Measurements from ENCODE around the gene WDR82. TPM values are rescaled to one million over a fixed set of nuclear protein-coding genes. Genes with fewer than 3 reads are reported as not detected.

The WDR82 gene
- polyA plus RNA-seq, 1 donor, result 80.2 TPM

DNA sequence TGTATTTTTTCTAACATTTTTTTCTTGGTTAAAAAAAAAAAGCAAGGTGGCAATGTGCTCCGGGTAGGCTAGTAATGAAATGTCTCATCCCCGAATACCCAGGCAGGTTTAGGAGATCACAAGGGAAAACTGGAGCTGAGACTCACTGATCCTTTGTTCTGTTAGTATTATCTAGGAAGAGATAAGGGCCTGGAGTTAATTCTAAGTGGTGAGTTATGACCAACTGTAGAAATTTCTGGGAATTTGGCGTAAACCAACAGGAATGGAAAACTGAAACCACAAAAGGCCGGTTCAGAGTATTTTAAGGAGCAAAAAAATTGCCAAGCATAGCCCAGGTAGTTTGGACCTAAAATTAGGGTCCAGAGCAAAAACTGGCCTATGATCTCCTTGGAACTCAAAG, 20.5 kb downstream of the WDR82 start:
- DNase-seq (ENCODE audit: low read depth), result no peak

DNA sequence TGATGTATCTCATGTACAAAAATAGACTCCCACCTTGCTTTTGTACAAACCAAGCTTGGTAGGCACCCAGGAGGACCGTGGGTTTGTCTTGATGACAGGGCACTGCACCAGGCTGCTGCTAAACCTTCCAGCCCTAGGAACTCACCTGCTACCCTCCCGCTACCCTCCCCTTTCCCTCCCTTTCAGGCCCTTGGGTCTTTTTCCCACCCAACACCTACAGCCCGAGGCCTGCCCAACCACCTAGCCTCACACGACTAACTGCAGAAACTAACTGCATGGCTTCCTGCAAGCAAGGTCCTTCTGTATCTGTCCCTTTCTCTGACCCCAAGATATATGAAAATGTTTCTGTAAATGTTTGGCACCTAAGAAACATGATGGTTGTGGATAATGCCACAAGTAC, 21.8 kb downstream of the WDR82 start:
- DNase-seq (ENCODE audit: low read depth), result no peak

DNA sequence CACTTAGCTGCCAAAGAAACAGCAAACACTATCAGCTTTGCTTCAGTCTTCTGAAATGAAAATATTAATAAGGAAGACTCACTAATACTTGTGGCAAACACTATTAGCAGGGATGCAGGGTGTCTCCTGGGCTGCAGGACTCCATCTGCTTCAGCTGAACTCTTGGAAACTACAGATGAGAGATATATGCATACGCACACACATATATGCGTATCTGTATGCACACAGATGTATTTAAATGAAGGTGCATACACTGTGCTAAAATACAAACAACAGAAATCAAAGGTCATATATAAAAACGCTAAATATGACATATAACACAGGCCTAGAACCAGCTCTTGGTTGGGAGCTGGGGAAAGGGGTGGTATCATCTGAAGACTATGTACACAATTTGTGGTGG, 22.3 kb downstream of the WDR82 start:
- no peak for DNase-seq (ENCODE audit: low read depth)

DNA sequence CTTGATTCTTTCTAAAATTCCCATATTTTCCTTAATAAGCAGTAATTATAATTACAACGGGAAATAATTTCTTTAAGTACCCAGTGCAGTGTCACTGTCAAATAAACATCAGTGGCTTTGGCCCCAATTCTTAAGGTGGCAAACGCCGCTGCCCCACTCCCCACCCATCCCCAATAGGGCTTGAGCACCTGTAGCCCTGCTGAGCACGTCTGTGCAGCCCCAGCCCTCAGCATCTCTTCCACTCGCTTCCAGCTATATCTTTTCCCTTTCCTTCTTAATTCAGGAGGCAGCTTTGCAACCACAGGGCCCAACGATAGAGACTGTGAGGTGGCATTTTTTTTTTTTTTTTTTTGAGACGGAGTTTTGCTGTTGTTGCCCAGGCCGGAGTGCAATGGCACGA, 23.8 kb downstream of the WDR82 start:
- DNase-seq (ENCODE audit: low read depth), result no peak

DNA sequence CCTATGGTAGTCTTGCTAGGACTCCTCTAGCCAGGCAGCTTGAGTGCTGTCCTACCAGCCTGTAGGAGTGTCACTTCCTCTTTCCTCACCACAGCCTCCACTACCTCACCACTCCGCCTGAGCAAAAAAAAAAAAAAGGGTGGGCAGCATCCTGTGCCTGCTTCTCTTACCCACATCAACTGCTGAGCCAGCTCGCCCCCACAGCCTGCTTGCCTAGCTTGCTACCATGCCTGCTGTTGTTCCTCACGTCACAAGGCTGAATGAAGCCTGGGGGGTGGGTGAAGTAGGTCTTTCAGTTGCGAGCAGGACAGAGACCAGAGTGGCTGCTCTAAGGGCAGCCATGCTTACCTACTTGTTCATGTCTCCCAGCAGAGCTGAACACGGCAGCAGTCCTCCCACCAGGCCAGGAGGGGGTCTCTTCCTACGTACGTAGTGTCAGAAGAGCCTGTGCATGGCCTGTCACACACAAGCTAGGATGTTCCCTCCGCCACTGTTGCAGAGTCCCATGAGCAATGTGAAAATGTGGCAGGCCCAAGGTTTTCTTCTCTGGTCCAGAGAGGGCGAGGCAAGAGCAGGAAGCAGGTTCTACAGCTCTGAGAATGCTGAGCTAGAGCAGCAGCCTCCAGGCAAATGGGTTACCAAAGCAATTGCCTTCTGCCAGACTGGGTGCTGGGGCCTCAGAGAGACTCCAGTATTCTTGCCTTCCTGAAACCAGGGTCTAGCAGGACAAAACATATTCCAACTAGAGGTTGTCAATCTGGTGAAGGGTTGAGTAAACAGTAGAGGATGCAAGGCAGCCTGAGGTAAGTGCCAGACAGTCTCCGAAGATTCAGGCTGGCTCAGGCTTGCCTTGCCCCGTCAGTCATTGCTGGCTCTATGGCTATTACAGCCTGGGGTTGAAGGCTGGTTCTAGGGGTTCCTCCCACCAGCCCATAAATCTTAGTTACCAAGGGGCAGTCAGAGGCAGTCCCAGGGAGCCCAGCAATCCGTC, 24.8 kb downstream of the WDR82 start:
- no peak for DNase-seq (ENCODE audit: low read depth)

DNA sequence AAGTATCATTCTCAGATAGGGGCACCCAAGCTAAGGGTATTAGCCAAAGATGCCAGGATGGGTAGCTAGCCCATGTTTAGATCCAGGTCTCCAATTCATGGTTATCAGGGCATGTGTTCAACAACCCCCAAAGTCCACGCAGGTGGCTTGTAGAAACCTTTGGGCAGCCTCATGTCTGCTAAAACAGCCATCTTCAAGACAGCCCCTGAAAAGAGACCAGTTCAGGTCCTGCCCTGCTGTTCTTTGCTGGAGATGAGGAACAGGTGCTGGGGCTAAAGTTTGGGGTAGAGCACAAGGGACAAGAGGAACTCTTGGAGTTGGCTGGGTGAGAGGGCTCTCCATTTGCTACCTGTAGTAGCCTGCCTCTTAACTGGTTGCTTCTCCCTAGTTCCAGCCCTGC, 28.3 kb downstream of the WDR82 start:
- DNase-seq (ENCODE audit: low read depth), result no peak

DNA sequence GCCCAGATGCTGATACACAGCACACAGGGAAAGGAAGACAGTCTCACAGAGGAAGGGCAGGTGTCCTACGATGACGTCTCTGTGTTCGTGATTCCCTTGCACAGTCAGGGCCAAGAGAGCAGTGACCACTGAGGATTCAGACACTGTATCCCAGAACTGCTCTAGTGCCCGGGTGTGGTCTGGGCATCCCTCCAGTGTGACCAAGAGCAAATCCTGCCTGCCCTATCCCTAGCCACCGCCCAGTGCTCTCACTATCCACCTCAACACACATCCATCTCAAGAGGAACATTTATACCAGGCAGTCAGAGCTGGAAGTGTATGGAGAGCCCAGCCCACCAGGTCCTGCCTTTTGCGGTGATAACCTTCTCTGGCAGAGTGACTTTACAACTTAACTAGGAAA, 28.8 kb downstream of the WDR82 start:
- no peak for DNase-seq (ENCODE audit: low read depth)

DNA sequence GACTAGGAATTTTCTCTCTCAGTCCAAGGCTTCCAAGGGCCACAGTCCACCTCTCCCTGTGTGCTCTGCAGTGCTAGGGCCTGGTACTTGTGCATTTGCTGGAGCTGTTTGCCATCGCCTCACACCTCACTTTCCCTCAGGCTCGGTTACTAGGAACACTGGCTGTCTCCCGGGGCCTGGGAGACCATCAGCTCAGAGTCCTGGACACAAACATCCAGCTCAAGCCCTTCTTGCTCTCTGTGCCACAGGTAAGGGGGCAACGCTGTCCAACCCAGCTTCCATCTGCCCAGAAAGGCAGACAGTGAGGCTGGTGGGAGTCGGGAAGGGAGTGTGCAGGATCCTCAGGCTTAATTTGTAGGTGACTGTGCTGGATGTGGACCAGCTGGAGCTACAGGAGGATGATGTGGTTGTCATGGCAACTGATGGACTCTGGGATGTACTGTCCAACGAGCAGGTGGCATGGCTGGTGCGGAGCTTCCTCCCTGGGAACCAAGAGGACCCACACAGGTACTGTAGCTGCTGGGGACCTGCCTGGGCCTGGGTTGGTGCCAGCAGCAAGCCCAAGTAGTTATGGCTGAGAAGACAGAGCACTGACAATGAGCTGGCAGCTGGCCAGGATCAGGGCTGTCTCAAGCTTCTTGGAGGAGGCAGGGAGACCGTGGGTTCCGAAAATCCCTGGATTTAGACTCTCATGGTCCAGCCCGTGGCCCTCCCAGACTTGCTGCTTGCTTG, 29.5 kb downstream of the WDR82 start:
- no peak for DNase-seq (ENCODE audit: low read depth)

DNA sequence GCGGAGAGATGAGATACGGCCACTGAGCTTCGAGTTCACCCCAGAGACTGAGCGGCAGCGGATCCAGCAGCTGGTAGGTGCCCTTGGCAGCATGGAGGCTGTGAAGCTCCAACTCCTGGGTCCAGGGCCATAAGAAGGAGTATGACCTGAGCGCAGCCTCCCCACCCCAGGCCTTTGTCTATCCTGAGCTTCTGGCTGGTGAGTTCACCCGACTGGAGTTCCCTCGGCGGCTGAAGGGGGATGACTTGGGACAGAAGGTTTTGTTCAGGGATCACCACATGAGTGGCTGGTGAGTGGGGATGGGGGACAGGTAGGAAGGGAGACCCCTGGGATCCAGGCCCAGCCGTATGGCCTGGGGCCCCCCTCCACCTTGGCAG, 30.3 kb downstream of the WDR82 start:
- no peak for DNase-seq (ENCODE audit: low read depth)

DNA sequence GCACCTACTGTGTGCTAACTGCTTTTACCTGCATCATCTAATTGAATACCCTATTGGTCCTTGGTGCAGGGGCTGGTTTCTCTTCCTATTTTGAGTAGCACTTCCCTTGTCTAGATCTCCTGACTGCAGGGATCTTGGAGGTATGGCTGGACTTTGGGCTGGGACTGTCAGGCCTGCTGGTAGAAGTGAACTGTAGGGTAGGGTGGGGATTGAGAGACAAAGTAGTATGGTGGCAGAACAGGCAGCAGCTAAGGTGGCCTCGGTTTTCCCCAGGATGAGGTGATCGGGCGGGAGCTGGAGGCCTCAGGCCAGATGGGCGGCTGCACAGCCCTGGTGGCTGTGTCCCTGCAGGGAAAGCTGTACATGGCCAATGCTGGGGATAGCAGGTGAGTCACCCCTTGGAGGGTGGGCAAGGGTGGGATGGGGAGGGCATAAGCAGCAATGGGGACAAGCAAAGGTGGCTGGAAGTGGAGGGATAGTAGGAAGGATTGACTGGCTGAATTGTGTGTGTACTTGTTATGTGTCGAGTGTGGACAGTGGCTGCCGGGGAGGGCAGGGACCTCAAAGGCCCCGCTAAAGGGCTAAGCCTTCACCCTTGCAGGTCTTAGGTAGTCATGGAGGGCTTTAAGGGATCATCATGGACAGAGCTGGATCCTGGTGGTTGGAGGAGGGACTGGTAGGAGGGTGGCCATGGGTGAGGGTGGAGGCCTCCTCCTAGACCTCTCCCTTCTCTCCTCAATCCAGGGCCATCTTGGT, 30.9 kb downstream of the WDR82 start:
- no peak for DNase-seq (ENCODE audit: low read depth)

DNA sequence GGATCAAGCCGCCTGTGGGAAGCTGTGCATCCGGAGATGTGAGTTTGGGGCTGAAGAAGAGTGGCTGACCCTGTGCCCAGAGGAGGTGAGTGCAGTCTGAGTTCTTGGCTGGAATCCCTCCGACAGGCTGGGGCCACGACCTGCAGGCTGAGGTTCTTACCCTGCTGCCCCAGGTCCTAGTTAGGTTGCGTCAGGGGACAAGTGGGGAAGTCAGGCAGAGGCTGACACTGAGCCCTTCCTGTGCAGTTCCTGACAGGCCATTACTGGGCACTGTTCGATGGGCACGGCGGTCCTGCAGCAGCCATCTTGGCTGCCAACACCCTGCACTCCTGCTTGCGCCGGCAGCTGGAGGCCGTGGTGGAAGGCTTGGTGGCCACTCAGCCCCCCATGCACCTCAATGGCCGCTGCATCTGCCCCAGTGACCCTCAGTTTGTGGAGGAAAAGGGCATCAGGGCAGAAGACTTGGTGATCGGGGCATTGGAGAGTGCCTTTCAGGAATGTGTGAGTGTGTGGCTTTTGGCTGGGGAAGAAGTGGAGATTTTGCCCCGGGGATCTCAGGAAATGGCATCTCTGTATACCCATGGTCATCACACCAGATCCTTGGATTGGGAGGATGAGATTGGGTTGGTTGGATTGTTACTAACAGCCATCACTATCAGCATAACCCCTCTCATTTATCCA, 31.6 kb downstream of the WDR82 start:
- DNase-seq (ENCODE audit: low read depth), result no peak

DNA sequence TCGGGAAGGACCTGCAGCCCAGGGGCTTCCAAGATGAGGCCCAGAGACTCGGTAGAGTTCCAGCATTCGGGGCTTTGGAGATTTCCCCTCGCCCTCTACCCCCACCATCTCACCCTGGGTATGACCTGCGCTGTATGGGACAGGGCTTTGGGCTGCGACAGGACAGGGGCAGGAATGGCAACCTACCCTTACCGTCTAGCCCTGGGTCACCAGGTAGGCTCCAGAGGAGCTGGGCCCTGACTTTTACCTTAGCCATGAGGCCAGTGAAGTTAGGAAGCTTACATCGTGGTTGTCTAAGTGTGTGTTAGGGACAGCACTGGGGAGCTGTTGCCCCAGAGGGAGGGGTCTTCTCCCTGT, 32.2 kb downstream of the WDR82 start:
- no peak for DNase-seq (ENCODE audit: low read depth)

DNA sequence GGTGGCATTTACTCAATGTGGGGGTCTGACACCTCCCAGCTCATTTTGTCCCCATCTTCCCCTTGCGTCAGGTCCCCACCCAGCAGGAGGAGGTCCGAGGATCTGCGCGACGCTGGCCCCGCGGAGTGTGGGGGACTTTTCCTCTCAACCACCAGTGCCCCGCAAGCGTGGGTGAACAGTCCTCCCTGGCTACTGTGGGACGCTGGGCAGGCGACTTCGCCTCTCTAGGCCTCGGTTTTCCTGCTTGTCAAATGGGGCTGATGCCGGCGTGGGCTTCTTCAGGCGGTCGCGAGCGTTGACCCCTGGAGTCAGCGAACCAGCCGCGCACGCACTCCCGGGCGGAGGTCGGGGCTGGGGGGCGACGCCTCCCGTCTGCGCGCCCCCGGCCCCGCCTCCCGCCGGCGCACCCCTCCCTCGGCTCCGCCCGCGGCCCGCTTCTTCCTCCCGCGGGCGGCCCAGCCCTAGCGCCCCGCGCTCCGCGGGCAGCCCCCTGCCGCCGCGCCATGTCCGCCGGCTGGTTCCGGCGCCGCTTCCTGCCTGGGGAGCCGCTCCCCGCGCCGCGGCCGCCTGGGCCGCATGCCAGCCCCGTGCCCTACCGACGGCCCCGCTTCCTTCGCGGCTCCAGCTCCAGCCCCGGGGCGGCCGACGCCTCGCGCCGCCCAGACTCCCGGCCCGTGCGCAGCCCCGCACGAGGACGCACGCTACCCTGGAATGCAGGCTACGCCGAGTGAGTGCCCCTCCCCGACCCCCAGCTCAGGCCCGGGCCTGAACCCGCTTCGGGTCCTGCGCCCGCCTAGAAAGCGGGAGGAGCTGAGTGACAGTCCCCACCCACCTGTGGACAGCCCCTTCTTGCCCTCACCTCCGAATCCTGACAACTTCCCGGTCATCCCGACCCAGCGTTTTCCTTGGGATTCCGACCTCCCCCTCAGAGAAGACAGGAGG, 32.9 kb downstream of the WDR82 start, which contains the start of gene PPM1M:
PPM1M (plus strand) TSS at position 438 of the 942 bp plus-strand sequence; CDS start at position 504, 66 bp downstream.
- no peak for DNase-seq (ENCODE audit: low read depth)

DNA sequence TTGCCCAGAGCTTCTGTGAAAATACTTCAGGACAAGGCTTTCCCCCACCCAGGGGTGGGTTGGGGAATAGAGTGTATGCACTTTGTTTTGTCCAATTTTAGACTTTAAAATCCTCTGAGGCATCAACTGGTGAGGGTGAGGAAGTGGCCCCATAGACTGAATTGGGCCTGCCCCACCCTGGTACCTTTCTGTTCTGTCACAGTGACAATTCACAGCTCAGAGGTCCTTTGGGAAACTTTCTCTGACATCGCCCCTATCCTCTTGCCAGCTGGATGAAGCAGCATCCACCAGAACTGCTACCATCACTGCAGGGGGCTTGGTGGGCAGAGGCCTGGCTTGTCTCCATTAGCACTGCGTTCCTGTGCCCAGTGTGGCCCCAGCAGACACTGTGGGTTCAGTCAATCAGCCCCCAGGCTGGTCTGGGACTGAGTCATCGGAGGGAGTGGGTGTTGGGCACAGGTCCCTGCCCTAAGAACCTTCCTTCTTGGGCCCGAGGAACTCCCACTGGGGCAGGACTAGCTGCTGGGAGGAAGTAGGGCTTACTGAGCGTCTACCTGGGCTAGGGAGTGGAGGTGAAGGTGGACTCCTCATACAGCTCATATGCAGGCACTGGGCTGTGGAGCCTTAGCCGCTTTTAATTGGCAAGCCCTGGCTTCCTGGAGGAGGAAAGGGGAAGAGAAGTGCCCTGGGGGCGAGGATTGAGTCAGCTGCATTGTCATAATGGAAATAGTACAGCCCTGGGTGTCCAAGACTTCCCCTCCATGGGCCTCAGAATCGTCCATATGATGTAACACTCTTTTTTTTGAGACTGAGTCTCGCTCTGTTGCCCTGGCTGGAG, 34.4 kb downstream of the WDR82 start:
- DNase-seq (ENCODE audit: low read depth), result no peak

DNA sequence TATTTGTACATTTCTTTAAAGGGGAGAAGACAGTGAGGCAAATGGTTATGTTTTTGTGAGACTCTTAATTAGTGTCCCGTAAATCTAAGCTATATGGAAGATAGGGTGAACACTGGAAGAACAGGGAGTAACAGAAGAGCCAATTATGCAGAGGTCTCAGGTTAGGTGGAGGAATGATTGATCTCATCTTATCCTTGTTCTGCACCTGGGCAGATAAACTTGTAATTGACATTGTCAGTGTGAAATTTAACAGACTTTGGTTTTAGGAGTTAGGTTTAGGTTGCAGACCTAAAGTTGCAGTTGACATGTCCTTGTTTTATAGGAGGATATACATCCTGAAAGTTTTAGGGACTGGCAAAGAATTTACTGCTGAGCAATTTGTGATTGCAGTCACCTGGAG, 36.4 kb downstream of the WDR82 start:
- no peak for DNase-seq (ENCODE audit: low read depth)

DNA sequence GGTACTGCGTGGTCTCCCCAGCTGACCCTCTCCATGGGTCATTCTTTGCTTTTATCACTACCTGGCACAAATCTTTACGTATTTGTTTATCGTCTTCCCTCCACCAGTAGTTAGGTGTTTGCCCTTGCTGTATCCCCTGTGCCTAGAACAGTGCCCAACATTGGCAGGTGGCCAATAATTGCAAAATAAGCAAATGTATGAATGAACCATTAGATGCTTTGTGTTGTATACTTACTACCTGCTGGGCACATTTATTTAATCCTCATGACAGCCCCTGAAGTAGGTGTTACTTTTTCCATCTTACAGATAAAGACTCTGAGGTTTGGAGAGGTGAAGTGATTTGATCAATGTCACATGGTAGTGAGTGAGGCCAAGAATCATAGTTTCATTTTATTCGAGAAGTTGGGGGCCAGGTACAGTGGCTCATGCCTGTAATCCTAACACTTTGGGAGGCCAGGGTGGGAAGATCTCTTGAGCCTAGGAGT, 37.5 kb downstream of the WDR82 start:
- DNase-seq (ENCODE audit: low read depth), result no peak

DNA sequence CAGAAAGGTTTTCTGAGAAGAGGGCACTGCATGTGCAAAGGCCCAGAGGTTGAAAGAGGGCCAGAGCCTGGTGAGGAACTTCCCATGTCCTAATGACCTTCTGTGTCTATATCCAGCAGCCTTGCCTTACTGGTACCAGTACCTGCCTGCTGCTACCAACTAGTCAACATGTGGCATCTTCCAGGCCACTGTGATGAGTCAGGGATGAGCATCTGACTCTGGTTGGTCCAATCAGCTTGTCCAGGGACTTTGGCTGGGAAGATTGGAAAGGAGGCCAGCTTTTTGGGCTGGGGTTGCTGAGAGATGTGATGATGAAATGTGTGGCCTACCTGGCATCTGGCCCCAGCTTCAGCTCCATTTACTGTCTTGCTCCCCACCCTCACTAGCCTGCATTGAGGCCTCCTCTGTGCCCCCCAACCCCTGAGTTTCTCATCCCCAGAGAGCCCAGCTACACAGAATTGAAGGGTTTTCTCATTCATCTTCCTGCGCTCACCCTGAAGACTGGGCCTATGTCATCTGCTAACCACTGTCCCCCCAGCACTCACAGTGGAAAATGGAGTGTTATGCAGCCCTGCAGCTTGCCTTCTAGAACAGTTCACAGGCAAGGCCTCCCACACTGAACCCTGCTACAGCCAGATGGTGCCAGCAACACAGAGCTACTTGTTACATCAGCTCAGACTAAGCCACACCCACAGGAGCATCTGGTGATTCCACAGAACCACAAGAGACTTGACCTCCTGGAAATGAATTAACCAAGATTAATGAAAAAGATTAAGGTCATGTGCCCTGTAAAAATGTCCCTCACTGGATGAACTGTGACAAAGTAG, 38.2 kb downstream of the WDR82 start:
- no peak for DNase-seq (ENCODE audit: low read depth)
